ENCODE results near the gene SLC4A1. TPM values are rescaled to one million over a fixed set of nuclear protein-coding genes. Genes with fewer than 3 reads are reported as not detected.

SLC4A1 gene
- total and polyA plus RNA-seq, 2 of the 13 experiments (the other 11 are each of a cell fraction or from before 2014, with no cell fraction given): not detected

GRCh38 chr17:44233582-44233981 is 34.4 kb downstream of the SLC4A1 start (continued):
- no peak for TF ChIP-seq ZNF816 (CRISPR knock-in tag; IDR thresholded peaks at IDR 0.05; ENCODE audit: borderline replicate concordance)

GRCh38 chr17:44232061-44232460 is 35.9 kb downstream of the SLC4A1 start:
- ATAC-seq: no peak
- Histone ChIP-seq H3K36me3 (replicated peaks in 1 of 2; ENCODE audit: control insufficient read depth in 1 of 2, insufficient read depth in 2 of 2, low read length in 2 of 2) (no peaks in the 10 kb centered on the region), H3K27ac (ENCODE audit: extremely low read length, insufficient read depth, low read length) (no peak overlapping the region), H3K9me3 (ENCODE audit: low read length) (no peaks in the 10 kb centered on the region), H3K79me2 (ENCODE audit: insufficient read depth, low read length) (no peaks in the 10 kb centered on the region), H3K4me1 (ENCODE audit: insufficient read depth, low read length) (no peaks in the 10 kb centered on the region), H3K4me3 (replicated peaks in 1 of 3; ENCODE audit: insufficient read depth in 1 of 3, low read depth in 2 of 3, low read length in 3 of 3) (no peak overlapping the region), H3K4me2 (ENCODE audit: low read depth, low read length) (no peak overlapping the region), H3K9ac (ENCODE audit: insufficient read depth, low read depth, low read length) (no peak overlapping the region), H3K27me3 (ENCODE audit: control insufficient read depth in 1 of 2, insufficient read depth in 2 of 2, low read length in 2 of 2) (peaks cover 0 to 40% of the 10 kb centered on the region in 2 experiments; a peak in 3 of 5 replicates), H2AFZ (ENCODE audit: low read length) (no peak overlapping the region), H4K20me1 (ENCODE audit: insufficient read depth, low read length) (no peaks in the 10 kb centered on the region)
- no TSS peak for BruUV-seq (replicated peaks)
- ChIA-PET CTCF (ENCODE audit: low intra/inter-chr PET ratio, low total read pairs) (no interaction called here), POLR2A (interaction anchor here (0.6 kb wide), 1 partner anchor 10 kb away, joined by 4 read pairs; no protein-coding TSS in a partner anchor)
- no peak for FAIRE-seq
- intact Hi-C loops (cut with micrococcal nuclease; ENCODE audit: unreplicated experiment) (no loop called here), in situ Hi-C loops (cut with HindIII; ENCODE audit: extremely low pct_ligation_motif_present, low pct_unique_long_range_greater_than_20kb) (no loop called here)
- 15% methylated on average over 7 of the region's 7 CpGs for WGBS (ENCODE audit: low lambda C conversion rate)
- DNase-seq (ENCODE audit: low spot score): no peak
- TF ChIP-seq TEAD3 (CRISPR knock-in tag; optimal IDR thresholded peaks at IDR 0.05; ENCODE audit: borderline replicate concordance) (no peak), HNRNPLL (IDR thresholded peaks at IDR 0.05; ENCODE audit: low read depth, low read length, poor library complexity, severe bottlenecking) (no peak), SMAD3 (CRISPR knock-in tag; IDR thresholded peaks at IDR 0.05) (no peak), CBX2 (IDR thresholded peaks at IDR 0.05; ENCODE audit: low read depth, low read length) (no peak), CBX2 (CRISPR knock-in tag; IDR thresholded peaks at IDR 0.05; ENCODE audit: low read depth) (no peak), ZNF318 (CRISPR knock-in tag; IDR thresholded peaks at IDR 0.05) (no peak), NFATC3 (CRISPR knock-in tag; IDR thresholded peaks at IDR 0.05) (no peak), FOXK2 (IDR thresholded peaks at IDR 0.05) (no peak), KAT2B (IDR thresholded peaks at IDR 0.05; ENCODE audit: borderline replicate concordance, low read depth, low read length) (peak; percentile 97), ZNF432 (CRISPR knock-in tag; IDR thresholded peaks at IDR 0.05; ENCODE audit: borderline replicate concordance) (no peak), FOSL2 (CRISPR knock-in tag; IDR thresholded peaks at IDR 0.05) (peak; percentile 56), DRAP1 (CRISPR knock-in tag; IDR thresholded peaks at IDR 0.05) (no peak), ZNF883 (CRISPR knock-in tag; IDR thresholded peaks at IDR 0.05; ENCODE audit: not compliant biosample characterization) (no peak), ISX (CRISPR knock-in tag; conservative IDR thresholded peaks at IDR 0.05) (no peak)
